HepG2 (cell line): ENCODE data around the gene ZNF383. TPM values are rescaled to one million over a fixed set of nuclear protein-coding genes. Genes with fewer than 3 reads are reported as not detected.

ENCODE experiments used
- AKAP8 ChIP-seq: sonication (generic); formaldehyde crosslinking; IDR thresholded peaks from 2 replicates; pipeline ENCODE4 v1.5.1; 2020; ENCODE audit warnings: mild to moderate bottlenecking, missing genetic modification reagents
- ATAD3A ChIP-seq: sonication (generic); formaldehyde crosslinking; IDR thresholded peaks from 2 replicates; pipeline ENCODE4 v1.4.0; 2020; ENCODE audit warnings: missing genetic modification reagents
- DPF2 ChIP-seq: sonication (generic); formaldehyde crosslinking; IDR thresholded peaks from 2 replicates; pipeline ENCODE4 v1.4.0; 2020; ENCODE audit warnings: mild to moderate bottlenecking, low read depth, missing genetic modification reagents, borderline replicate concordance
- ESRRA ChIP-seq: sonication (generic); formaldehyde crosslinking; IDR thresholded peaks from 2 replicates; pipeline ENCODE4 v1.5.1; 2020; ENCODE audit warnings: mild to moderate bottlenecking, low read depth, missing genetic modification reagents
- HDAC1 ChIP-seq: sonication (generic); formaldehyde crosslinking; IDR thresholded peaks from 2 replicates; pipeline ENCODE4 v1.5.1; 2020; ENCODE audit warnings: mild to moderate bottlenecking, missing genetic modification reagents
- IRF2 ChIP-seq: IDR thresholded peaks from 2 replicates; pipeline ENCODE4 v1.6.1; 2018; ENCODE audit warnings: missing genetic modification reagents, missing compliant biosample characterization
- KLF13 ChIP-seq: sonication (generic); formaldehyde crosslinking; IDR thresholded peaks from 2 replicates; pipeline ENCODE4 v1.4.0; 2020; ENCODE audit warnings: mild to moderate bottlenecking, missing genetic modification reagents
- MTF1 ChIP-seq: sonication (generic); formaldehyde crosslinking; IDR thresholded peaks from 2 replicates; pipeline ENCODE4 v1.5.0; 2020; ENCODE audit warnings: missing genetic modification reagents
- NR2F1 ChIP-seq, 2 experiments: fragments of 450-650 bp in 1 of 2; formaldehyde crosslinking in 1 of 2; IDR thresholded peaks; 2 replicates each; pipeline versions ENCODE4 v1.5.0 to v1.6.1; 2016 to 2020; ENCODE audit warnings: mild to moderate bottlenecking in 1 of 2, missing compliant biosample characterization in 1 of 2, missing genetic modification reagents in 1 of 2, moderate library complexity in 1 of 2
- PRPF4 ChIP-seq: fragments of 200-400 bp; formaldehyde crosslinking; IDR thresholded peaks from 2 replicates; pipeline ENCODE4 v1.6.1; 2016; ENCODE audit warnings: low read length, low read depth; ENCODE audit not compliant: poor library complexity, severe bottlenecking
- RFXAP ChIP-seq: sonication (generic); formaldehyde crosslinking; IDR thresholded peaks from 2 replicates; pipeline ENCODE4 v1.4.0; 2020; ENCODE audit warnings: missing genetic modification reagents, borderline replicate concordance
- SNAPC5 ChIP-seq: sonication (generic); formaldehyde crosslinking; IDR thresholded peaks from 2 replicates; pipeline ENCODE4 v1.8.1; 2023; ENCODE audit warnings: mild to moderate bottlenecking, missing genetic modification reagents, borderline replicate concordance
- TEAD3 ChIP-seq: optimal IDR thresholded peaks from 2 replicates; pipeline ENCODE3; 2016; ENCODE audit warnings: borderline replicate concordance
- ZBTB42 ChIP-seq: sonication (generic); formaldehyde crosslinking; IDR thresholded peaks from 2 replicates; pipeline ENCODE4 v1.5.0; 2020; ENCODE audit warnings: mild to moderate bottlenecking, missing genetic modification reagents
- ZNF354B ChIP-seq: sonication (generic); formaldehyde crosslinking; IDR thresholded peaks from 2 replicates; pipeline ENCODE4 v1.8.0; 2022; ENCODE audit warnings: mild to moderate bottlenecking, missing genetic modification reagents
- ZNF383 ChIP-seq: sonication (generic); formaldehyde crosslinking; IDR thresholded peaks from 2 replicates; pipeline ENCODE4 v1.4.0; 2020; ENCODE audit warnings: missing genetic modification reagents, mild to moderate bottlenecking, borderline replicate concordance
- ZNF430 ChIP-seq: sonication (generic); formaldehyde crosslinking; IDR thresholded peaks from 2 replicates; pipeline ENCODE4 v1.9.0; 2021; ENCODE audit warnings: mild to moderate bottlenecking, missing genetic modification reagents
- ZNF547 ChIP-seq: sonication (generic); formaldehyde crosslinking; IDR thresholded peaks from 2 replicates; pipeline ENCODE4 v1.5.1; 2020; ENCODE audit warnings: mild to moderate bottlenecking, missing genetic modification reagents
- ZNF83 ChIP-seq: sonication (generic); formaldehyde crosslinking; IDR thresholded peaks from 2 replicates; pipeline ENCODE4 v1.4.0; 2020; ENCODE audit warnings: missing genetic modification reagents, mild to moderate bottlenecking, borderline replicate concordance
- ZNF839 ChIP-seq: sonication (generic); formaldehyde crosslinking; IDR thresholded peaks from 2 replicates; pipeline ENCODE4 v1.4.0; 2020; ENCODE audit warnings: missing genetic modification reagents, mild to moderate bottlenecking, borderline replicate concordance
- polyA plus RNA-seq, 8 experiments: library from polyadenylated mRNA; depleted of rRNA in 3 of 8; stranded (reverse) in 7 of 8; unstranded in 1 of 8; fragments of >200 nt; fragmentation: Illumina TruSeq in 4 of 8; extraction: Trizol in 4 of 8; gene quantifications; 2 replicates each; pipeline versions ENCODE4 v1.2.1 to v1.2.3, GENCODE V29; 2011 to 2016; ENCODE audit warnings: low read depth in 4 of 8, missing spikeins in 1 of 8, mixed read lengths in 1 of 8; ENCODE audit not compliant: insufficient read depth in 1 of 8
- total RNA-seq, 5 experiments: library from RNA; depleted of rRNA; stranded (reverse); fragments of >200 nt; fragmentation: Illumina TruSeq; extraction: Trizol; gene quantifications; 2 replicates each; pipeline ENCODE4 v1.2.3, GENCODE V29; 2016; ENCODE audit warnings: low read depth in 1 of 5
- TF ChIP-seq, protein P1 (sequence below): sonication (generic); formaldehyde crosslinking; IDR thresholded peaks from 2 replicates; pipeline ENCODE4 v1.4.0; 2020; ENCODE audit warnings: low read depth, mild to moderate bottlenecking, missing genetic modification reagents
- TF ChIP-seq, protein P2 (sequence below): sonication (generic); formaldehyde crosslinking; IDR thresholded peaks from 2 replicates; pipeline ENCODE4 v1.5.0; 2020; ENCODE audit warnings: mild to moderate bottlenecking, missing genetic modification reagents
- TF ChIP-seq, protein P3 (sequence below): sonication (generic); formaldehyde crosslinking; IDR thresholded peaks from 2 replicates; pipeline ENCODE4 v1.8.0; 2022; ENCODE audit warnings: missing genetic modification reagents, low read depth, mild to moderate bottlenecking, borderline replicate concordance
- TF ChIP-seq, protein P4 (sequence below): IDR thresholded peaks from 2 replicates; pipeline ENCODE4 v1.6.1; 2016; ENCODE audit warnings: mild to moderate bottlenecking

The ZNF383 gene
- total and polyA plus RNA-seq, 2 of the 13 experiments (the other 11 are each of a cell fraction or from before 2014, with no cell fraction given), result 2.6 to 4.1 TPM

DNA sequence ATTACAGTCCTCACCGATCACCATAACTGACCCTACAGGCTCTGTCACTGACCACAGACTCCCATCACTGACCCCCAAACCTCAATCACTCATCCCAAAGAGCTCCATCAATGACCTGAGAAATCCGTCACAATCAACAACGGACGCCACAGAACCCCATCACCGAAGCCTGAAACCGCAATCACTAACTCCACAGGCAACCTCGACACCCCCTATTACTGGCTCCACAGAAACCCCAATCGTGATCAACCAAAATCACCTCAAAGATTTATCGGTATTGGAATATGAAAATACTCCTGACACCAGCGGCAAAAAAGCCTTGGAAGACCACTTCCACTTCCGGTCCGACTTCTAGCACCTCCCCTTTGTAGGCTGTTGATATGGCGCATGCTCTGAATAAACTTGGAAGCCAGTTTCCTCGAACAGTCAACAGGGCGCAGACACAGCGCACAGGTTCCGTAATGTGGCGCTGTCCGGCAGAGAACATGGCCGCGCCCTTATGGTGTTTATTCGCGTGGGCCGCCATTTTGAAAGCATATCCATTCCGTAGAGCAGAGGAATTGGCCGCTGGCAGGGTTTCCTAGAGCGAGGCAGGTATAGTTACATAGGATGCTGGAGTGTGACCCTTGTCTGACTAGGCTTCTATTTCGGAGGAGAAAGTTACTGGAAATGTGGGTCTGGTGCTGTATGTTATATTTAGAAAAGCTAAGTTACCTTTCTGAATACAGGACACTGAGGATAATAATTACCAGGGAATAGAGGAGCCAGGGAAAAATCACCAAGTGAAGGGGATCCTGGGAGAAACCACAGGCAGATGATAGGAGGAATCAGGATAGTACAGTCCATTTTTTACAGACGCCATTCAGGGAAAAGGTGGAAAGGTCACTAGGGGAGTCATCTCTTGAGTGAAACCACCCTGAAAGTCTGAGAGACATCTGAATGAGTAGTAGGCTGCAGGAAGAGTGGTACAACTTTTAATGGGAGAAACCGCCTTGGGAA, 45.3 kb upstream of the ZNF383 start, which contains the start of gene ZNF585A (continued):
- TF ChIP-seq, protein P1, sequence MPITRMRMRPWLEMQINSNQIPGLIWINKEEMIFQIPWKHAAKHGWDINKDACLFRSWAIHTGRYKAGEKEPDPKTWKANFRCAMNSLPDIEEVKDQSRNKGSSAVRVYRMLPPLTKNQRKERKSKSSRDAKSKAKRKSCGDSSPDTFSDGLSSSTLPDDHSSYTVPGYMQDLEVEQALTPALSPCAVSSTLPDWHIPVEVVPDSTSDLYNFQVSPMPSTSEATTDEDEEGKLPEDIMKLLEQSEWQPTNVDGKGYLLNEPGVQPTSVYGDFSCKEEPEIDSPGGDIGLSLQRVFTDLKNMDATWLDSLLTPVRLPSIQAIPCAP (CRISPR knock-in tag), result no peak
- TF ChIP-seq HDAC1 (CRISPR knock-in tag), result no peak; the same call in 1 of the 2 replicates
- 0 out of 2 replicates have a peak, but pooled peaks have one; percentile 72 for TF ChIP-seq SNAPC5
- TF ChIP-seq, protein P2, sequence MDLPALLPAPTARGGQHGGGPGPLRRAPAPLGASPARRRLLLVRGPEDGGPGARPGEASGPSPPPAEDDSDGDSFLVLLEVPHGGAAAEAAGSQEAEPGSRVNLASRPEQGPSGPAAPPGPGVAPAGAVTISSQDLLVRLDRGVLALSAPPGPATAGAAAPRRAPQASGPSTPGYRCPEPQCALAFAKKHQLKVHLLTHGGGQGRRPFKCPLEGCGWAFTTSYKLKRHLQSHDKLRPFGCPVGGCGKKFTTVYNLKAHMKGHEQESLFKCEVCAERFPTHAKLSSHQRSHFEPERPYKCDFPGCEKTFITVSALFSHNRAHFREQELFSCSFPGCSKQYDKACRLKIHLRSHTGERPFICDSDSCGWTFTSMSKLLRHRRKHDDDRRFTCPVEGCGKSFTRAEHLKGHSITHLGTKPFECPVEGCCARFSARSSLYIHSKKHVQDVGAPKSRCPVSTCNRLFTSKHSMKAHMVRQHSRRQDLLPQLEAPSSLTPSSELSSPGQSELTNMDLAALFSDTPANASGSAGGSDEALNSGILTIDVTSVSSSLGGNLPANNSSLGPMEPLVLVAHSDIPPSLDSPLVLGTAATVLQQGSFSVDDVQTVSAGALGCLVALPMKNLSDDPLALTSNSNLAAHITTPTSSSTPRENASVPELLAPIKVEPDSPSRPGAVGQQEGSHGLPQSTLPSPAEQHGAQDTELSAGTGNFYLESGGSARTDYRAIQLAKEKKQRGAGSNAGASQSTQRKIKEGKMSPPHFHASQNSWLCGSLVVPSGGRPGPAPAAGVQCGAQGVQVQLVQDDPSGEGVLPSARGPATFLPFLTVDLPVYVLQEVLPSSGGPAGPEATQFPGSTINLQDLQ (CRISPR knock-in tag), result no peak
- peak; percentile 52; the same call in 1 of the 2 replicates for TF ChIP-seq ZNF430 (CRISPR knock-in tag)
- 0 out of 2 replicates have a peak, but pooled peaks have one; percentile 23 for TF ChIP-seq ZNF354B
- TF ChIP-seq ZNF83 (CRISPR knock-in tag), result no peak
- no peak for TF ChIP-seq KLF13 (CRISPR knock-in tag)
- no peak for TF ChIP-seq TEAD3 (CRISPR knock-in tag)
- TF ChIP-seq ATAD3A (CRISPR knock-in tag), result no peak
- no peak for TF ChIP-seq PRPF4
- no peak for TF ChIP-seq MTF1
- no peak for TF ChIP-seq RFXAP (CRISPR knock-in tag)
- peak; percentile 97 for TF ChIP-seq IRF2 (CRISPR knock-in tag)
- TF ChIP-seq ZNF839 (CRISPR knock-in tag), result no peak
- TF ChIP-seq, protein P3, sequence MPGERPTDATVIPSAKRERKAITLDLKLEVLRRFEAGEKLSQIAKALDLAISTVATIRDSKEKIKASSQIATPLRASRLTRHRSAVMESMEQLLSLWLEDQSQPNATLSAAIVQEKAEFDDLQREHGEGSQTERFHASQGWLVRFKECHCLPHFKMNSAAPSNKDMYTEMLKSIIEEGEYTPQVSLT (CRISPR knock-in tag), result no peak
- TF ChIP-seq DPF2 (CRISPR knock-in tag), result no peak
- TF ChIP-seq ZBTB42, result no peak
- no peak for TF ChIP-seq ZNF383 (CRISPR knock-in tag)
- no peak for TF ChIP-seq AKAP8 (CRISPR knock-in tag)
- TF ChIP-seq NR2F1 (CRISPR knock-in tag; IDR thresholded peaks at IDR 0.05), result no peak
- no peak for TF ChIP-seq ZNF547
- TF ChIP-seq, protein P4, sequence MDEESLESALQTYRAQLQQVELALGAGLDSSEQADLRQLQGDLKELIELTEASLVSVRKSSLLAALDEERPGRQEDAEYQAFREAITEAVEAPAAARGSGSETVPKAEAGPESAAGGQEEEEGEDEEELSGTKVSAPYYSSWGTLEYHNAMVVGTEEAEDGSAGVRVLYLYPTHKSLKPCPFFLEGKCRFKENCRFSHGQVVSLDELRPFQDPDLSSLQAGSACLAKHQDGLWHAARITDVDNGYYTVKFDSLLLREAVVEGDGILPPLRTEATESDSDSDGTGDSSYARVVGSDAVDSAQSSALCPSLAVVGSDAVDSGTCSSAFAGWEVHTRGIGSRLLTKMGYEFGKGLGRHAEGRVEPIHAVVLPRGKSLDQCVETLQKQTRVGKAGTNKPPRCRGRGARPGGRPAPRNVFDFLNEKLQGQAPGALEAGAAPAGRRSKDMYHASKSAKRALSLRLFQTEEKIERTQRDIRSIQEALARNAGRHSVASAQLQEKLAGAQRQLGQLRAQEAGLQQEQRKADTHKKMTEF (CRISPR knock-in tag), result peak; percentile 60
- TF ChIP-seq ESRRA (CRISPR knock-in tag), result no peak
